ENCODE measurements around the gene NAV2.

The NAV2 gene

GRCh38 chr11:20046416-20046815, 333.8 kb downstream of the NAV2 start:
- in situ Hi-C loops (cut with HindIII; ENCODE audit: low sequenced_read_pairs), result no loop called here

GRCh38 chr11:20047006-20047768, 334.6 kb downstream of the NAV2 start:
- in situ Hi-C loops (cut with HindIII; ENCODE audit: low sequenced_read_pairs), result no loop called here

DNA sequence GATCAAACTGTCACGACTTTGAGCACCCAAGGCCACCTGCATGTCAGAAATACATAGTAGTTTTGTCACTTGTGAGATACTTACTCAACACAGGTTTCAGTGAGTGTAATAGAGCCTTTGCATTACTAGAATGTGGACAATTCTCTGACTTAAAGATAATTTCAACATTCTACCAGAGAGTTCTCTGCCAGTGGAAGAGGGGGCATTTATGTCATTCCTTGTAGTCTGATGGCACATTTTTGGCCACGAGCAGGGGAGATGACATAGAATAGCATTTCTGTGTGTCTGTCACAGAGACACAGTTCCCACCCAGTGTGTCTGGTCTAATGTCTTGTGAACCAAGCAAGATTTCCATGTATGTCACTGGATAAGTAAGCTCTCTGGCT, 335.1 kb downstream of the NAV2 start:
- in situ Hi-C loops (cut with HindIII; ENCODE audit: low sequenced_read_pairs), result no loop called here

- in situ Hi-C loops (cut with HindIII; ENCODE audit: low sequenced_read_pairs), result no loop called here
These were observed 335.6 kb downstream of the NAV2 start for GRCh38 chr11:20048246-20048645.

DNA sequence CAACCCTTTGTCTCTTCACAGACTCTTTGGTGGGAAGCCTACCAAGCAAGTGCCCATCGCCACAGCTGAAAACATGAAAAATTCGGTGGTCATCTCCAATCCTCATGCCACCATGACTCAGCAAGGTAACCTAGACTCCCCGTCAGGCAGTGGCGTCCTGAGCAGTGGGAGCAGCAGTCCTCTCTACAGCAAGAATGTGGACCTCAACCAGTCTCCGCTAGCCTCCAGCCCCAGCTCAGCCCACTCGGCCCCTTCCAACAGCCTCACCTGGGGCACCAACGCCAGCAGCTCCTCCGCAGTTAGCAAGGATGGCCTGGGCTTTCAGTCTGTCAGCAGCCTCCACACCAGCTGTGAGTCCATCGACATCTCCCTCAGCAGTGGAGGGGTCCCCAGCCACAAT, 336.1 kb downstream of the NAV2 start:
- in situ Hi-C loops (cut with HindIII; ENCODE audit: low sequenced_read_pairs), result no loop called here

GRCh38 chr11:20049231-20049630, 336.6 kb downstream of the NAV2 start:
- in situ Hi-C loops (cut with HindIII; ENCODE audit: low sequenced_read_pairs), result no loop called here

DNA sequence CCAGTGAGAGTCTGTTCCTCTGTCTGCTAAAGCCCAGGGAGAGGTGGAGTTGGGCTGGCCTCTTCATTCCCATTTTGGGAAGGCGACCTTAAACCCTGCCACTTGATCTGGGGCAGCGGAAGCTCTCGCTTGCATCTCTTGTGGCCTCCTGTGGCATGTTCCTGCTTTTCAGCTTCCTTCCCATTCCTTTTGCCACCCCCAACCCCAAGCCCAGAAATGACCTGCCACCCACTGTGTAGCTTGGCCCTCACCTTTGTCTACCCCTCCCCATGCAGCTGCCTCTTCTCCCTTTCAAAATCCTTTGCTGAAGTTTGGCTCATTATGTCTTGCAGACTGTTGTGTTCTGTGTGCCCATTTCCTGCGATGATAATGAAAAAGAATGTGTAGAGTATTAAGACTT, 337.4 kb downstream of the NAV2 start:
- in situ Hi-C loops (cut with HindIII; ENCODE audit: low sequenced_read_pairs), result no loop called here

- in situ Hi-C loops (cut with HindIII; ENCODE audit: low sequenced_read_pairs), result no loop called here
These were observed 338.1 kb downstream of the NAV2 start for GRCh38 chr11:20050551-20051333.

DNA sequence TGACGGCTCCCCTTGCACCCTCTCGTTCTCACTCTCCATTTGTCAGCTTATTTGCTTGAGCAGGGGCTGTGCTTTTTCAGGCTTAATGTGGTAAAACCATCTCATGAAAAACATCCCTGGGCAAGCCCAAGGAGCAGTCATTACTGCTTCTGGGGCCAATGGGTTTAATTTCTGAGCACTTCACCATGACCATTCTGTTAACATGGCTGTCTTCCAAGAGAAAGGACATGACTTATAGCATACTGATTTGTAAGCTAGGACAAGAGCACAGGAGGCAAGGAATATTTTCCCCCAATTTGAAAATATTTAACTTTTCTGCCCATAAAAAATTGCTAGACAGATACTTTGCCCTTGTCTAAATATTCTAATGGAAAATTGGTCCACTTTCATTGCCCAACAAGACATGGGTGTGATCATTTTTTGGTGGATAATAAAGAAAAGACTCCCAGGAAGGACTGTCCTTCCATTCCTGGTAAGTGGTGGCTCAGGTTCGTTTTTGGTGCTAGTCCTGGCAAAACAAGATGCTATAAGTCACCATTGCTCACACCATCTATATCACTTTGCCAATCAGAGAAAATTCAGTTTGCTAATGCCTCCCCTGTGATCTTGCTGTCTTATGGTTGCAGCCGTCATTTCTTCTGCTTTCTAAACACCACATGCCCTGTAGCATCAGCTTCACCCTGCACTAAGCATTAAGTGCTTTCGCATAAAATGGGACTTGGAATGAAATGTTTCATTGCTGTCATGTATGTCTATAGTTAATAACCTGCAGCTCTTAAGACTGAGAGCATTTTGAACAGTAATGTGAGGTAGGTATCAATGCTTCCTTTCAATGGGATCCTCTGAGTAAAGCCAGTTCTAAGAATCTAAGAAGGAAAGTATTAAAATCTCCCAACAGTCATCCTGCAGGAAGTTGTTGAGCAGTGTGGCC, 339.1 kb downstream of the NAV2 start:
- in situ Hi-C loops (cut with HindIII; ENCODE audit: low sequenced_read_pairs), result no loop called here

DNA sequence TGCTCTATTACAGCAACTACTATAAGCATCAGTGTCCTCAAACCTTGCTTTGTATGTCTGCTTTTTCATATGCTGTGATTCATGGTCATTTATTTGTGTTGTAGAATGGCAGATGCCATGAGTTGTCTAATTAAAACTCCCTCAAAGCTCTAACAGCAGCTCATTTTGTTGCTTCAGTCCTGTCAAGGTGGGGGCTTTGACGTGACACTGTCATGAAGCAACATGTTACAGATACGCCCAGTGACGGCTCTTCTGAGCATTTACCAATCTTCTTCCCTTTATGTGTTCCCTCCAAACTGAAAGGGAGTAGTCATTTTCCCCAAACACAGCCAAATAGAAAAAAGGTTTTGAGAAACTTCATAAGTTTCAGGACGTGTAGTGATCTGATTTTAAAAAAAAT, 340.9 kb downstream of the NAV2 start:
- in situ Hi-C loops (cut with HindIII; ENCODE audit: low sequenced_read_pairs), result no loop called here

DNA sequence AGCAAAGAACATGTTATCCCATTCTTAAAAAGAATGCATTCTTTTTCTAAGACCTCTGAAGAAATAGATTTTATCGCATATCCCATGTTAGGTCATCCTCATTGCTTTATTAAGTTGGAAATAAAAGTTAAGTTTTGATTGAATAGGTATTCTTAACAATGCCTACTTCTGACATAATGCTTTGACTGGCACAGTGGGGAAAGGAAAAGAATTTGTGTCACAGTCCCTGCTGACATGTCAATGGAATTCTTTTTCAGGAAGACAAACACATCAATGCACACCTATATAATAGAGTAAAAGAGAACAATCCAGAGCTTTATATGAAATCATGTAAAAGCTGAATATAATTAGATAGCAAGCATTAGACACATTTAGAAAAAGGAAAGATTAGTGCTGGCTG, 341.9 kb downstream of the NAV2 start:
- in situ Hi-C loops (cut with HindIII; ENCODE audit: low sequenced_read_pairs), result no loop called here

DNA sequence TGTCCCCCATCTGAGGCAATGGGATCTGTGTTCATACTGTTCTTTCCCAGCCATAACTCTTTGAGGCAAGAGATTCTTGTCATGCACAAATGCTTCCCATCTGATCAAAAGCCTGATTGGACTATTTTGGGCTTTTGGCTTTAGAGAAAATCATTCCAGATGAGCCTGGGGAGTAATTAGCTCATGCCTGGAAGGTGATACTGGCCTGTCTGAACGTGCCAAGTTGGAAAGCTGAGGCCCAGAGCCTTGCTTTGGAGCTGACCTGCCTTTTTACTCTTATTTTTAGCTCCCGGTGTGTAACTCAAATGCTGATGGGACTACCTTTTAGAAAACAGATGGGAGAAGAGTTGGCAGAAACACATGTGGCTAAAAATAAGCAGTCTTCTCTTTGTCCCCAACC, 342.7 kb downstream of the NAV2 start:
- in situ Hi-C loops (cut with HindIII; ENCODE audit: low sequenced_read_pairs), result no loop called here

DNA sequence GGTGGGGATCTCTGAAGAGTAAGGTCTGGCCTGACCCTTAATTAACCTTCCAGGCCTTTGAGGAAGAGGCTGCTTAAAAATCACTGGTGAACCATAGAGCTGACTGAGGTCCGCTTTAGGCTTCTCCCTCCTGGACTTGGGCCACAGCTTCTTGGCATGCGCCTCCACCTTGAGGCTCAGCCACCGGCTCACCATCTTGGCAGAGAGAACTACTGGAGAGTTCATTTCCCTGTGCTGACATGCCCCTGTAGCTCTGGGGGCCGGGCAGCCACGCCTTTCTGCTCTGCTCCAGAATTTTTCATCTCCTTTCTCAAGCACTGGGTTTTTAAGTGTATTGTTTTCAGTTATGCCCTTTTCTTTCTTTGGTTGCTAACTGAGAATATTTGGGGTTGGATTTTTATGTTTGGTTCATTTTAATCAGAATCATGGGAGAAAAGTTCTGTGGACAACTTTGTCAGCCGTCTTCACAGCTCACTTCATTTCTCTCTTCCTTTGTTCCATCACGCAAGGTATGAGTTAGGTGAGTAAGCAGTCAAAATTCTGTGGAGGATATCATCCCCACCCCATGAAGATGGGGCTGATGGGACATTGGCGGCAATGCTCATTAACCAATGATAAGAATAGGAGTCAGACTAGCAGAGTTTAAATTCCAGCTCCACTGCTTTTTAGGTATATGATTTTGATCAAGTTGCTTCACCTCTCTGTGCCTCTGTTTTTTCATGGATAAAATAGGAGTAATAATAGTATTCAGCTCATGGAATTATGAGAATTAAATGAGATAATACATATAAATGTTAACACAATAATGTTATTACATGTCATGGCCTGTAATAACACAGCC, 343.7 kb downstream of the NAV2 start:
- in situ Hi-C loops (cut with HindIII; ENCODE audit: low sequenced_read_pairs), result no loop called here

DNA sequence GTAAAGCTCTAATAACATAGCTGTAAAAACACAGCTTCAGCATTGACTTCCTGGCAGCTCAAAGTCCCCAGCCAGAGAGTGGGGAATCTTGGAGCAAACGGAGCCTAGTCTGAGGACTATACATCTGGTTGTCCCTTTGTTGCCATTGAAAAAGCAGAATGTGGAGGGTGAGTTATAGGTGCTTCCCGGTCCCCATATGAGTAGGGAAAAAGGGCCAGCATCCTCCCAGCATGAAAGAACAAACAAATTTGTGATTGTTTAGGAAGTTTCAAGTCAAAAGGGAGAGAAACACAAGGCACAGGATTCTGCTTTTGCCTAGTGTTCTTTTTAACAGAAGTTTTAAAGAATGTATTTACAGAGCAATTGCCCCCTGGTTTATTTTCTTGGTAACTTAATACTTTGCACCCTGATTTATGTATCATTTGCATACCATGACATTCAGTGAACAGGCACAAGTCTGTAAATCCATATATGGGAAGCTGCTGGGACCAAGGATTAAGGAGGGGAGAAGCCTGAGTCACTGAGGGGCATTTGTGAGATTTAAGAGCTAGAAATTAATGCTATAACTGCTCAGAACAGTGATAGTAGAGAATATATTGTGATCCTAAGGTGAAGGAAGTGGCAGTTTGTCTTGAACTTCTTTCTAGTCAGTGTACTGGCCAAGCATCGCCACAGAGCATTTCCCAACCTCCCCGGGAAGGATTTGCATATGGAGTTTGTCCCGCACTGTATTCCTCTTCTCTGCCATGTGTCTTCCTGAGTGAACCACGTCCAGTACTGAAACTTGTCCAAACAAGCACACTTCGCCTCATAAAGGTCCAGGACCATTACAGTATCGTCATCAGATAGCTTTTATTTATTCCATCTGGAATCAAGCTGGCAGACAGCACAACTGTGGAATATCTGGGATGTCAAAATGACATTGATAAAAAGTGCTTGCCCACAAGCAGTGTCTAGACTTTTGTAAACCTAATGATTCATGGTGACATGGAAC, 344.6 kb downstream of the NAV2 start:
- in situ Hi-C loops (cut with HindIII; ENCODE audit: low sequenced_read_pairs), result no loop called here

DNA sequence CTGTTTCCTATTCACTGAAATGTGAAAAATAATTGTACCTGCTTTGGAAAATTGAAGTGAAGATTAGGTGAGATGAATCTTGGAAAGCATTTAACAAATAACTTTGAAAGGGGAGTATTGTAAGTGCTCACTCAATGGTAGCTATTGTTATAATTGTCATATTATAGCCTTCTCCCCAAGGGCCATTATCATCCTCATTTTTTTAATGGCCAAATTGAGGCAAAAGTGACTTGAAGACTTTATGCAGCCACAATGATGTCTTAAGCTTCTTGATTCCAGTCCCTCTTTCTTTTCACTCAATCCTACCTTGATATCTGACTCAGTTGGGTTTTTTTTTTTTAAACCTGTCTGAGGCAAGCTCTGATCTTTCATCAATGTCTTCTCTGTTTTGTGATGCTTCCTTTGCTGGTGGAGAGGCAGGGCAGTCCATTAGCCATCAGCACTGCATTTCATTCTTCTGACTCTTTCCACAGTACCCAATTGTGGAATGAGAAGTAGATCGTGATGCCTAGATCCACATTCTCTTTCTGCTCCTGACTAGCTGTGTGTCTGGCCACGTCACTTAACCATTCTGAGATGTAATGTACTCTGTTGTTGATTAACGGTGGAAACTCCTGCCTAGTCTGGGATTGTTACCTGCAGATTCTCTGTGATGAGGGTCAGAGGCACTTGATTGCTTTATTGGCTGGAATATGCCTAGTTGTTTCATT, 346.3 kb downstream of the NAV2 start:
- in situ Hi-C loops (cut with HindIII; ENCODE audit: low sequenced_read_pairs), result no loop called here

DNA sequence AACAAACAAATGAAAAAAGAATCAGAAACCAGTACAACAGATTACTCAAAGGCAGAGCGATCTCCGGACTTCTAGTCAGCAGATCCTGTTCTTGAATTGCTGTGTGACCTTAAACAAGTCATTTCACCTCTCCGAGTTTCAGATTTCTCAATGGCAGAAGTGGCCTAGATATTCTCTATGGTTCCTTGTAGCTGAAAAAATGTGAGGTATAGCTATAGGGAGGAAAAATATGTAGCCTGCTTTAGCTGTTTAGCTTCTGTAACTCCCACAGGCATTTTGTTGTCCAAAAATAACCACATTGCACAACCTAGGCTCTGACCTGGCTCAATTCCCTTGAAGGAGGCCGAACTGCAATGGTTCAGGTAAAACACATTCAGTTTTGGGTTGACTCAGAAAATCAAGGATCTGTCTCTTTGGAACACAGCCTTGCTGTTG, 347.0 kb downstream of the NAV2 start:
- in situ Hi-C loops (cut with HindIII; ENCODE audit: low sequenced_read_pairs), result no loop called here

DNA sequence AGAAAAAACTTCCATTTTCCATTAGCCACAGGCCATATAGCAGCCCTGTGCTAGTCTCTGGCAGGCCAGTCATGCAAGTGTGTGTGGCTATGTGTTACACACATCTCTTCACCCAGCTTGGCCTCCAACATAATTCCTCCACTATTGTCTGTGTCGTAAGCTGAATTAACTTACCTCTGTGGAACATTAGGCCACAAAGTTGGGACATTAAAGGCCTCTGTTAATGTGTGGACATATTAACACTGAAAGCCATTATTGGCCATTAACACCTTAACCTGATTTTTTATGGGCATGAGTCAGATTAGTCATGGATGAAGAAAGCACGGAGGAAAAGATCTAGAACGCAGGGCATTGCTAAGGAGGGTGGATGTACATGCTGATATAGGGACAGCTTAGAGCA, 347.5 kb downstream of the NAV2 start:
- in situ Hi-C loops (cut with HindIII; ENCODE audit: low sequenced_read_pairs), result no loop called here

DNA sequence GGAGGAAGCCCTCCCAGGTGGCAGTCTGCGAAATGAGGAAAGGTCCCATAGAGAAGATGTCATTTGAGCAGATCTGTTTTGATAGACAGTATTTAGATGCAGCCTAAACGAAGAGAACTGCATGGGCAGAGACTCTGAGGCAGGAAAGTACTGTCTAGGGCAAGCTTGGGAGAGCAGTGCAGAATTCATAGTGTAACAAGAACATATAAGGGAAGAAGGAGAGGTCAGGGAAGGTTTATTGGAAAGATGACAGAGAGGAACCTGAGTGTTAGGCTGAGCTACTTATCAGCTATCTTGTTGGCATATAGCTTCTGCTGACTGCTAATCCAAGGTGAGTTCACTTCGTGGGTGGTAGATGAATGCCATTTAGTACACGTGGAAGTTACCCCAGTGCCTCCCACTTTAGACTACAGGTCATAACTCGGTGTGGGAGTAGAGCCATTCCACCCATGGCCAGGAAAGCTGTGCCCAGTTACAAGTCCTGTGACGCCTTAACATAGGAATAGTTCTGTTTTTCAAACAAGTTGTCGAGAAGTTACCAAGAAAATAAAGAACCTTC, 348.1 kb downstream of the NAV2 start:
- in situ Hi-C loops (cut with HindIII; ENCODE audit: low sequenced_read_pairs), result no loop called here
